HEK293 (cell line): Measurements from ENCODE around the gene PPP5C.
A peak's percentile ranks its signal among the peaks of the same experiment; 100 is the strongest.
"Not testable (repeated sequence)": the region's sequence is repeated elsewhere in the genome, so short reads cannot be mapped to it uniquely, and the experiment has no call there.

Experiments used
- CTCF ChIA-PET: fragments of 350-600 bp; formaldehyde crosslinking; extraction: SDS; loops from one replicate; lab custom pipeline; 2021; ENCODE audit warnings: antibody characterized with exemption; lab: Yijun Ruan, JAX
- POLR2A ChIA-PET: fragments of 300-600 bp; formaldehyde crosslinking; extraction: SDS; loops from one replicate; lab custom pipeline; 2020; ENCODE audit warnings: antibody characterized with exemption, inconsistent platforms; lab: Yijun Ruan, JAX
- H3K27ac ChIP-seq: fragments of 200-500 bp; sonication (Bioruptor generic); 2 replicates; pipeline ENCODE4 v1.5.1; 2014; ENCODE audit warnings: low read depth, low read length, control low read depth, inconsistent platforms; ENCODE audit errors: extremely low read depth
- H3K36me3 ChIP-seq, 2 experiments: fragments of 200-500 bp in 1 of 2; sonication (Bioruptor generic) in 1 of 2; 1 replicate in 1 of 2; 2 replicates in 1 of 2; pipeline ENCODE4 v1.5.1; 2014 to 2017; ENCODE audit warnings: inconsistent platforms in 2 of 2, low read length in 2 of 2; ENCODE audit not compliant: control insufficient read depth in 2 of 2, insufficient read depth in 1 of 2
- H3K4me1 ChIP-seq: fragments of 200-500 bp; sonication (Bioruptor generic); 2 replicates; pipeline ENCODE4 v1.5.1; 2014; ENCODE audit warnings: mild to moderate bottlenecking, low read length, inconsistent platforms; ENCODE audit not compliant: control insufficient read depth, insufficient read depth
- H3K4me3 ChIP-seq: 2 replicates; pipeline ENCODE4 v1.5.1; 2011; ENCODE audit warnings: low read depth, mild to moderate bottlenecking, control low read depth, low read length, moderate library complexity
- H3K9me3 ChIP-seq: fragments of 200-500 bp; sonication (Bioruptor generic); 2 replicates; pipeline ENCODE4 v1.5.1; 2014; ENCODE audit warnings: low read depth, low read length, inconsistent platforms; ENCODE audit not compliant: control insufficient read depth, insufficient read depth
- GLIS2 ChIP-seq: fragments of 450-650 bp; formaldehyde crosslinking; IDR thresholded peaks from 2 replicates; pipeline ENCODE4 v1.5.1; 2016; ENCODE audit warnings: missing biosample characterization, missing genetic modification characterization
- HOXC10 ChIP-seq: sonication (generic); formaldehyde crosslinking; IDR thresholded peaks from 2 replicates; pipeline ENCODE4 v1.8.1; 2023; ENCODE audit warnings: mild to moderate bottlenecking, missing genetic modification reagents
- IKZF3 ChIP-seq: fragments of 450-650 bp; IDR thresholded peaks from 2 replicates; pipeline ENCODE4 v1.5.0; 2018; ENCODE audit warnings: missing biosample characterization, mild to moderate bottlenecking, missing genetic modification characterization, moderate library complexity
- KLF10 ChIP-seq: fragments of 450-650 bp; IDR thresholded peaks from 2 replicates; pipeline ENCODE4 v1.5.1; 2018; ENCODE audit warnings: missing biosample characterization, mild to moderate bottlenecking, missing genetic modification characterization
- KLF17 ChIP-seq: fragments of 450-650 bp; formaldehyde crosslinking; IDR thresholded peaks from 2 replicates; pipeline ENCODE4 v1.5.1; 2016; ENCODE audit warnings: missing biosample characterization, missing genetic modification characterization
- KLF7 ChIP-seq: fragments of 450-650 bp; formaldehyde crosslinking; IDR thresholded peaks from 2 replicates; pipeline ENCODE4 v1.5.1; 2016; ENCODE audit warnings: missing biosample characterization, missing genetic modification characterization, borderline replicate concordance
- RBAK ChIP-seq: fragments of 450-650 bp; formaldehyde crosslinking; IDR thresholded peaks from 2 replicates; pipeline ENCODE4 v1.5.1; 2016; ENCODE audit warnings: missing biosample characterization, missing genetic modification characterization
- TRIM28 ChIP-seq: IDR thresholded peaks from 2 replicates; pipeline ENCODE4 v1.6.1; 2011; ENCODE audit warnings: low read length, control low read depth, borderline replicate concordance
- ZBTB26 ChIP-seq: fragments of 450-650 bp; formaldehyde crosslinking; optimal IDR thresholded peaks from 2 replicates; pipeline ENCODE3; 2016; ENCODE audit warnings: missing biosample characterization, mild to moderate bottlenecking, missing genetic modification characterization
- ZEB2 ChIP-seq: fragments of 450-650 bp; formaldehyde crosslinking; IDR thresholded peaks from 2 replicates; pipeline ENCODE4 v1.5.1; 2016; ENCODE audit warnings: missing biosample characterization, missing genetic modification characterization
- ZFHX2 ChIP-seq: fragments of 450-650 bp; formaldehyde crosslinking; conservative IDR thresholded peaks from 2 replicates; pipeline ENCODE4 v1.5.1; 2016; ENCODE audit warnings: missing biosample characterization, missing genetic modification characterization
- ZFP37 ChIP-seq: fragments of 450-650 bp; formaldehyde crosslinking; IDR thresholded peaks from 2 replicates; pipeline ENCODE4 v1.5.1; 2016; ENCODE audit warnings: missing biosample characterization, missing genetic modification characterization
- ZIC2 ChIP-seq: fragments of 450-650 bp; formaldehyde crosslinking; IDR thresholded peaks from 2 replicates; pipeline ENCODE4 v1.5.1; 2016; ENCODE audit warnings: missing biosample characterization, missing genetic modification characterization
- ZNF112 ChIP-seq: fragments of 450-650 bp; formaldehyde crosslinking; IDR thresholded peaks from 2 replicates; pipeline ENCODE4 v1.5.0; 2017; ENCODE audit warnings: missing biosample characterization, missing genetic modification characterization
- ZNF202 ChIP-seq: fragments of 450-650 bp; formaldehyde crosslinking; IDR thresholded peaks from 2 replicates; pipeline ENCODE4 v1.5.1; 2016; ENCODE audit warnings: missing biosample characterization, missing genetic modification characterization, borderline replicate concordance
- ZNF221 ChIP-seq: fragments of 450-650 bp; formaldehyde crosslinking; IDR thresholded peaks from 2 replicates; pipeline ENCODE4 v1.5.1; 2017; ENCODE audit warnings: missing biosample characterization, missing genetic modification characterization, borderline replicate concordance
- ZNF248 ChIP-seq: fragments of 450-650 bp; formaldehyde crosslinking; IDR thresholded peaks from 2 replicates; pipeline ENCODE4 v1.5.1; 2017; ENCODE audit warnings: missing biosample characterization, missing genetic modification characterization
- ZNF335 ChIP-seq: fragments of 450-650 bp; formaldehyde crosslinking; conservative IDR thresholded peaks from 2 replicates; pipeline ENCODE4 v1.5.1; 2016; ENCODE audit warnings: missing biosample characterization, missing genetic modification characterization
- ZNF394 ChIP-seq: fragments of 450-650 bp; formaldehyde crosslinking; IDR thresholded peaks from 2 replicates; pipeline ENCODE4 v1.5.1; 2016; ENCODE audit warnings: missing biosample characterization, missing genetic modification characterization, mild to moderate bottlenecking, moderate library complexity, borderline replicate concordance
- ZNF449 ChIP-seq: fragments of 450-650 bp; formaldehyde crosslinking; IDR thresholded peaks from 2 replicates; pipeline ENCODE4 v1.5.1; 2017; ENCODE audit warnings: missing biosample characterization, mild to moderate bottlenecking, missing genetic modification characterization, moderate library complexity
- ZNF610 ChIP-seq: fragments of 450-650 bp; formaldehyde crosslinking; IDR thresholded peaks from 2 replicates; pipeline ENCODE4 v1.5.1; 2016; ENCODE audit warnings: missing biosample characterization, missing genetic modification characterization, borderline replicate concordance
- ZNF660 ChIP-seq: fragments of 450-650 bp; IDR thresholded peaks from 2 replicates; pipeline ENCODE4 v1.5.1; 2018; ENCODE audit warnings: missing biosample characterization, mild to moderate bottlenecking, missing genetic modification characterization
- ZNF707 ChIP-seq: fragments of 450-650 bp; formaldehyde crosslinking; IDR thresholded peaks from 2 replicates; pipeline ENCODE4 v1.5.1; 2016; ENCODE audit warnings: missing biosample characterization, missing genetic modification characterization
- ZNF76 ChIP-seq: fragments of 450-650 bp; formaldehyde crosslinking; IDR thresholded peaks from 2 replicates; pipeline ENCODE4; 2016; ENCODE audit warnings: low read depth, missing biosample characterization, missing genetic modification characterization, borderline replicate concordance
- ZNF843 ChIP-seq: fragments of 450-650 bp; formaldehyde crosslinking; IDR thresholded peaks from 2 replicates; pipeline ENCODE4 v1.5.1; 2016; ENCODE audit warnings: missing biosample characterization, missing genetic modification characterization

PPP5C gene

GRCh38 chr19:46413262-46414031 is 66.6 kb downstream of the PPP5C start, which contains the start of gene CCDC8 (continued):
- TF ChIP-seq ZNF707 (tag by site-specific recombination) = no peak
- peak; percentile 84 for TF ChIP-seq ZBTB26 (tag by site-specific recombination)
- TF ChIP-seq KLF10 = peak; percentile 93
- TF ChIP-seq ZNF221 (tag by site-specific recombination) = no peak
- TF ChIP-seq RBAK (tag by site-specific recombination) = no peak
- TF ChIP-seq ZNF76 (tag by site-specific recombination) = no peak
- TF ChIP-seq HOXC10 = no peak
- TF ChIP-seq ZNF843 (tag by site-specific recombination) = peak; percentile 60; the same call in 1 of the 2 replicates
- TF ChIP-seq ZNF610 (tag by site-specific recombination) = no peak; the same call in 1 of the 2 replicates
- TF ChIP-seq TRIM28 = no peak
- TF ChIP-seq KLF17 (tag by site-specific recombination) = peak; percentile 51; the same call in 1 of the 2 replicates
- no peak for TF ChIP-seq ZNF112 (tag by site-specific recombination)
- TF ChIP-seq ZNF202 (tag by site-specific recombination) = no peak

GRCh38 chr19:46414899-46415298 is 68.0 kb downstream of the PPP5C start:
- not testable (repeated sequence) for H3K27ac ChIP-seq
- POLR2A ChIA-PET = interaction anchor here (0.7 kb wide), 1 partner anchor 459 kb away, joined by 3 read pairs; no protein-coding TSS in a partner anchor

GRCh38 chr19:46415804-46416709 is 69.2 kb downstream of the PPP5C start:
- Histone ChIP-seq H3K4me1 (peaks cover 24% of the 10 kb centered on the region), H3K36me3 (peaks cover 0 to 13% of the 10 kb centered on the region in 2 experiments; a peak in 1 of 3 replicates), H3K4me3 (peak overlapping the region; percentile 37), H3K27ac (peak overlapping the region; percentile 63)
- not testable (repeated sequence) for H3K9me3 ChIP-seq
- ChIA-PET POLR2A (interaction anchor here (1.5 kb wide), 1 partner anchor 8 kb away, joined by 6 read pairs; no protein-coding TSS in a partner anchor), CTCF (interaction anchor here (0.6 to 2.9 kb wide), 9 partner anchors 14 to 288 kb away, joined by 3 to 16 read pairs (median 5); no protein-coding TSS in a partner anchor)
- TF ChIP-seq ZBTB26 (tag by site-specific recombination) (peak; percentile 69), ZFP37 (tag by site-specific recombination) (0 out of 2 replicates have a peak, but pooled peaks have one; percentile 45), ZNF660 (tag by site-specific recombination) (peak; percentile 71; the same call in 1 of the 2 replicates), ZIC2 (peak; percentile 23; the same call in 1 of the 2 replicates), ZNF610 (tag by site-specific recombination) (0 out of 2 replicates have a peak, but pooled peaks have one; percentile 30), ZNF248 (tag by site-specific recombination) (0 out of 2 replicates have a peak, but pooled peaks have one; percentile 34), ZFHX2 (tag by site-specific recombination) (peak; percentile 94), KLF7 (0 out of 2 replicates have a peak, but pooled peaks have one; percentile 26), ZNF394 (peak; percentile 88; the same call in 1 of the 2 replicates), ZNF449 (peak; percentile 96), GLIS2 (tag by site-specific recombination) (peak; percentile 63), ZNF335 (tag by site-specific recombination) (peak; percentile 88), ZEB2 (peak; percentile 31; the same call in 1 of the 2 replicates), IKZF3 (0 out of 2 replicates have a peak, but pooled peaks have one; percentile 54)

More at GRCh38 chr19:46414899-46415298, 68.0 kb downstream of the PPP5C start:
- CTCF ChIA-PET = interaction anchor here (1.5 to 2.5 kb wide), 3 partner anchors 13 to 72 kb away, joined by 4 to 9 read pairs (median 8); no protein-coding TSS in a partner anchor
- not testable (repeated sequence) for H3K4me3 ChIP-seq, H3K9me3 ChIP-seq
- H3K4me1 ChIP-seq = peaks cover 26% of the 10 kb centered on the region
- H3K36me3 ChIP-seq = peaks cover 0 to 24% of the 10 kb centered on the region in 2 experiments; a peak in 2 of 3 replicates
